DND-41 (cell line): ENCODE measurements around the gene DOP1B.

Source experiments
- ATAC-seq: fragments of 200-7000 bp; cut with Tn5 transposase; 3 replicates; pipeline ENCODE4 v1.9.1; 2021; ENCODE audit warnings: low read depth; ENCODE audit not compliant: insufficient read depth
- DNase-seq: peaks from one replicate; pipeline ENCODE4 v3.0.0-alpha.2; 2020
- H2AFZ ChIP-seq: 2 replicates; pipeline ENCODE4 v1.6.0; 2012; ENCODE audit warnings: low read depth, low read length
- H3K27ac ChIP-seq: 2 replicates; pipeline ENCODE4 v1.5.1; 2012; ENCODE audit warnings: low read length, inconsistent platforms
- H3K27me3 ChIP-seq: fragments of 200-600 bp; sonication (generic); 2 replicates; pipeline ENCODE4 v1.6.0; 2012; ENCODE audit warnings: low read length, mild to moderate bottlenecking, inconsistent platforms; ENCODE audit not compliant: insufficient read depth, poor library complexity
- H3K36me3 ChIP-seq: 2 replicates; pipeline ENCODE4 v1.5.1; 2012; ENCODE audit warnings: low read length, inconsistent platforms; ENCODE audit not compliant: insufficient read depth
- H3K4me1 ChIP-seq: 2 replicates; pipeline ENCODE4 v1.5.1; 2012; ENCODE audit warnings: mild to moderate bottlenecking, low read length; ENCODE audit not compliant: insufficient read depth
- H3K4me2 ChIP-seq: 2 replicates; pipeline ENCODE4 v1.6.0; 2012; ENCODE audit warnings: mild to moderate bottlenecking, moderate library complexity, low read length, inconsistent platforms; ENCODE audit not compliant: insufficient read depth
- H3K4me3 ChIP-seq, 2 experiments: fragments of 200-600 bp in 1 of 2; shearing (Covaris generic) in 1 of 2; 2 replicates each; pipeline ENCODE4 v1.5.1; 2012 to 2016; ENCODE audit warnings: inconsistent platforms in 2 of 2, low read length in 2 of 2, mild to moderate bottlenecking in 2 of 2, low read depth in 1 of 2, moderate library complexity in 1 of 2
- H3K79me2 ChIP-seq: 2 replicates; pipeline ENCODE4 v1.6.0; 2012; ENCODE audit warnings: low read length, inconsistent platforms; ENCODE audit not compliant: insufficient read depth
- H3K9ac ChIP-seq: 2 replicates; pipeline ENCODE4 v1.6.0; 2012; ENCODE audit warnings: low read depth, mild to moderate bottlenecking, inconsistent platforms, low read length, moderate library complexity
- H3K9me3 ChIP-seq: 2 replicates; pipeline ENCODE4 v1.5.1; 2012; ENCODE audit warnings: low read length, moderate library complexity, mild to moderate bottlenecking, inconsistent platforms; ENCODE audit not compliant: insufficient read depth, severe bottlenecking
- H4K20me1 ChIP-seq: 2 replicates; pipeline ENCODE4 v1.6.0; 2012; ENCODE audit warnings: low read length; ENCODE audit not compliant: insufficient read depth
- CTCF ChIP-seq: IDR thresholded peaks from 2 replicates; pipeline ENCODE4 v1.5.1; 2012; ENCODE audit warnings: borderline replicate concordance, low read length, moderate library complexity, mild to moderate bottlenecking; ENCODE audit not compliant: poor library complexity, severe bottlenecking; ENCODE audit errors: extremely low read depth
- EZH2 ChIP-seq: IDR thresholded peaks from 3 replicates; pipeline ENCODE4 v1.6.1; 2012; ENCODE audit warnings: borderline replicate concordance, low read depth, mild to moderate bottlenecking, moderate library complexity, low read length, inconsistent platforms; ENCODE audit not compliant: severe bottlenecking

DOP1B gene

GRCh38 chr21:36126208-36126565 is 30.4 kb upstream of the DOP1B start:
- Histone ChIP-seq H3K9ac (no peak overlapping the region), H3K4me1 (peaks cover 7% of the 10 kb centered on the region), H2AFZ (no peak overlapping the region), H3K36me3 (no peaks in the 10 kb centered on the region), H3K4me3 (no peak overlapping the region), H4K20me1 (no peaks in the 10 kb centered on the region), H3K4me2 (no peak overlapping the region), H3K79me2 (no peaks in the 10 kb centered on the region), H3K27ac (no peak overlapping the region), H3K27me3 (no peaks in the 10 kb centered on the region), H3K9me3 (no peaks in the 10 kb centered on the region)
- no peak for ATAC-seq
- no peak for DNase-seq
- TF ChIP-seq CTCF: no peak
- no peak for TF ChIP-seq EZH2

- no peak for DNase-seq
- H2AFZ ChIP-seq: no peak overlapping the region
- no peak overlapping the region for H3K4me2 ChIP-seq
- no peaks in the 10 kb centered on the region for H3K36me3 ChIP-seq
- no peaks in the 10 kb centered on the region for H4K20me1 ChIP-seq
- H3K4me1 ChIP-seq: peaks cover 7% of the 10 kb centered on the region
- no peak for ATAC-seq
- TF ChIP-seq EZH2 (no peak), CTCF (no peak)
- H3K27me3 ChIP-seq: no peaks in the 10 kb centered on the region
- no peak overlapping the region for H3K4me3 ChIP-seq
- H3K79me2 ChIP-seq: no peaks in the 10 kb centered on the region
- H3K9ac ChIP-seq: no peak overlapping the region
- H3K9me3 ChIP-seq: no peaks in the 10 kb centered on the region
- no peak overlapping the region for H3K27ac ChIP-seq
These were observed 30.0 kb upstream of the DOP1B start for GRCh38 chr21:36126621-36127110.

- Histone ChIP-seq H3K4me1 (peaks cover 7% of the 10 kb centered on the region), H3K27ac (no peak overlapping the region), H3K4me2 (no peak overlapping the region), H3K27me3 (no peaks in the 10 kb centered on the region), H3K9ac (no peak overlapping the region), H4K20me1 (no peaks in the 10 kb centered on the region), H3K79me2 (no peaks in the 10 kb centered on the region), H2AFZ (no peak overlapping the region), H3K36me3 (no peaks in the 10 kb centered on the region), H3K4me3 (no peak overlapping the region), H3K9me3 (no peaks in the 10 kb centered on the region)
- ATAC-seq: no peak
- DNase-seq: no peak
- no peak for TF ChIP-seq CTCF
- no peak for TF ChIP-seq EZH2
These were observed 29.2 kb upstream of the DOP1B start for GRCh38 chr21:36127250-36127904.
